ENCODE measurements around the gene METTL9. TPM values are rescaled to one million over a fixed set of nuclear protein-coding genes. Genes with fewer than 3 reads are reported as not detected.
"Not testable (repeated sequence)": the region's sequence is repeated elsewhere in the genome, so short reads cannot be mapped to it uniquely, and the experiment has no call there.

Gene METTL9
- total RNA-seq, 4 donors from 2014 or later = 128 to 162 (median 140) TPM

DNA sequence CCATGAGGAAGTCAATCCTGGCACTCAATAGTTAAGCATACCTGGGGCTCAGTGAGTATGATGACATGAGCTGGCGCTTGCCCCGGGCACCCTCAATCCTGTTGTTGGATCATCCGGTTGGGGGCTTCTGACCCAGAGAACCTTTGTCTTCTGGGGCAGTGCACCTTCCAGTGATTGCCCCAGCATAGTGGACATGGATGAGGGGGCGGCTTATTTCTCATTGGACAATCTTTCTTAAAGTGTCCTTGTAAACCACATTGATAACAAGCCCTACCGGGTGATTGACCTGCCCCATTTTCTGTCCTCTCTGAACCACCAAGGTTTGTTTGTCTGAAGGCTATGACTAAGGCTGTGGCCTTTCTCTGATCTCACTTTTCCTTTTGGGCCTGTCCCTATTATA, 34.8 kb downstream of the METTL9 start:
- no peak for DNase-seq (ENCODE audit: low spot score in 2 of 2)
- intact Hi-C loops (cut with DNase I; ENCODE audit: low total_unique reads) = no loop called here
- no peak overlapping the region for H3K4me3 ChIP-seq (ENCODE audit: low read depth, poor library complexity, severe bottlenecking)
- TF ChIP-seq POLR2A (IDR thresholded peaks at IDR 0.05) = no peak
- TF ChIP-seq, protein P1, sequence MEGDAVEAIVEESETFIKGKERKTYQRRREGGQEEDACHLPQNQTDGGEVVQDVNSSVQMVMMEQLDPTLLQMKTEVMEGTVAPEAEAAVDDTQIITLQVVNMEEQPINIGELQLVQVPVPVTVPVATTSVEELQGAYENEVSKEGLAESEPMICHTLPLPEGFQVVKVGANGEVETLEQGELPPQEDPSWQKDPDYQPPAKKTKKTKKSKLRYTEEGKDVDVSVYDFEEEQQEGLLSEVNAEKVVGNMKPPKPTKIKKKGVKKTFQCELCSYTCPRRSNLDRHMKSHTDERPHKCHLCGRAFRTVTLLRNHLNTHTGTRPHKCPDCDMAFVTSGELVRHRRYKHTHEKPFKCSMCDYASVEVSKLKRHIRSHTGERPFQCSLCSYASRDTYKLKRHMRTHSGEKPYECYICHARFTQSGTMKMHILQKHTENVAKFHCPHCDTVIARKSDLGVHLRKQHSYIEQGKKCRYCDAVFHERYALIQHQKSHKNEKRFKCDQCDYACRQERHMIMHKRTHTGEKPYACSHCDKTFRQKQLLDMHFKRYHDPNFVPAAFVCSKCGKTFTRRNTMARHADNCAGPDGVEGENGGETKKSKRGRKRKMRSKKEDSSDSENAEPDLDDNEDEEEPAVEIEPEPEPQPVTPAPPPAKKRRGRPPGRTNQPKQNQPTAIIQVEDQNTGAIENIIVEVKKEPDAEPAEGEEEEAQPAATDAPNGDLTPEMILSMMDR (IDR thresholded peaks at IDR 0.05) = no peak
- 86 to 90% methylated on average over 5 of the region's 5 CpGs for WGBS, 2 donors

DNA sequence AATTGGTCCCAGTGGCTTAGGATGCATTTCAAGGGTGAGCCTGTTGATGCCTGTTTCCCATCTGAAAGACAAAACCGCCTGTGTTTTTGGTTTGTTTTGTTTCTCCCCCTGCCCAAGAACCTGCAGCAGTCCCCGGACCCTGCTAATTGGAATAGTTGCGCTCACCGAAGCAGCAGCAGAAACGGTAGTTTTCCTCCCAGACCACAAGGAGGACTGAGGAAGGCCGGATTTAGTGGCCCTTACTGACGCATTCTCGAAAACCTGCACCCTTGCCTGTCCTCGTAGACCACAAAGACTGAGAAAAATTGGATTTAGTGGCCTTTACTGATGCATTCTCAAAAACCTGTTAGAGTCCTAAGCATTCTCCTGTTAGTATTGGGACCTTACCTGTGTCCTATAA, 36.3 kb downstream of the METTL9 start:
- WGBS, 2 donors = 93 to 99% methylated on average over 9 of the region's 9 CpGs
- DNase-seq (ENCODE audit: low spot score in 2 of 2); H3K4me3 ChIP-seq (ENCODE audit: low read depth, poor library complexity, severe bottlenecking); intact Hi-C loops (cut with DNase I; ENCODE audit: low total_unique reads): not testable (repeated sequence)

DNA sequence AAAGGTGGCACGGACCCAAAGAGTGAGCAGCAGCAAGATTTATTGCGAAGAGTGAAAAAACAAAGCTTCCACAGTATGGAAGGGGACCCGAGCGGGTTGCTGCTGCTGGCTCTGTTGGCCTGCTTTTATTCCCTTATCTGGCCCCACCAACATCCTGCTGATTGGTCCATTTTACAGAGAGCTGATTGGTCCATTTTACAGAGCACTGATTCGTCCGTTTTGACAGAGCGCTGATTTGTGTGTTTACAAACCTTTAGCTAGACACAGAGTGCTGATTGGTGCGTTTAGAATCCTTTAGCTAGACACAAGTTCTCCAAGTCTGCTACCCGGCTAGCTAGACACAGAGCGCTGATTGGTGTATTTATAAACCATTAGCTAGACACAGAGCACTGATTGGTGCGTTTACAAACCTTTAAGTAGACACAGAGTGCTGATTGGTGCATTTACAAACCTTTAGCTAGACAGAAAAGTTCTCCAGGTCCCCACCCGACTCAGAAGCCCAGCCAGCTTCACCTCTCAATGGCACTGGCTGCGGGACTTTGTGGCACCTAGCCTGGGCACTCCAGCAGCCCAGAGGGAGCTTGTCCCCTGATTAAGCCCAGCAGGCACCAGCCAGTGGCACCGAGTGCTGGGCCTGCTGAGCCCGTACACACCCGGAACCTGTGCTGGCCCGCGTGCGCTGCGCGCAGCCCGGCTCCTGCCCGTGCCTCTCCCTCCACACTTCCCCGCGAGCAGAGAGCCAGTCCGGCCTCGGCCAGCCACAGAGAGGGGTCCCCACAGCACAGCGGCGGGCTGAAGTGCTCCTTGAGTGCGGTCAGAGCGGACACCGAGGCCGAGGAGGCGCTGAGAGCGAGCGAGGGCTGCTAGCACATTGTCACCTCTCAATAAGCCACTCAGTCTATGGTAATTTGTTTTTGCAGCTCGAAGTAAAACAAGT, 37.9 kb downstream of the METTL9 start:
- intact Hi-C loops (cut with DNase I; ENCODE audit: low total_unique reads) = no loop called here
- no peak for DNase-seq (ENCODE audit: low spot score in 2 of 2)
- no peak overlapping the region for H3K4me3 ChIP-seq (ENCODE audit: low read depth, poor library complexity, severe bottlenecking)
- no peak for TF ChIP-seq POLR2A (IDR thresholded peaks at IDR 0.05)
- TF ChIP-seq, protein P1 (IDR thresholded peaks at IDR 0.05) = no peak
- WGBS, 2 donors = 94 to 95% methylated on average over 36 to 37 of the region's 37 CpGs

DNA sequence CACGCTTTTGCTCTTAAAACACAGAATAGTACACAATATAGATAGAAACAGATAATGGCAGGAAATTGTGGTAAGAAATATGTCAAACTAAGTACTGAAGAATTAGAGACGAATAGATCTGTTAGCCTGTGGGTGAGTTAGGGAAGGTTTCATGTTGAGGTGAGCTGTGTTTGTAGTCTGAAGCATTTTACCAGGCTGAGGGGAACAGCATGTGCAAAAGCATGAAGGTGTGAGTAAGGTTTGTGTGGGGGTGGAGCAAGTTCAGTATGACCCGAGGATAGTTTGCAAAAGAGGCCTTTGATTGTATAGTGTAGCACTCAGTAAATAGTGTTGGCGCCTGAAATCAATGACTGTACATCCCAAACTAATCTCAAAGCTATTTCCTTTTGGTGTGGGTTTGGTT, 39.2 kb downstream of the METTL9 start:
- H3K4me3 ChIP-seq (ENCODE audit: low read depth, poor library complexity, severe bottlenecking) = no peak overlapping the region
- intact Hi-C loops (cut with DNase I; ENCODE audit: low total_unique reads) = no loop called here
- TF ChIP-seq, protein P1 (IDR thresholded peaks at IDR 0.05) = no peak
- no peak for TF ChIP-seq POLR2A (IDR thresholded peaks at IDR 0.05)
- 57 to 60% methylated on average over 4 of the region's 4 CpGs for WGBS, 2 donors
- DNase-seq (ENCODE audit: low spot score in 2 of 2) = no peak

DNA sequence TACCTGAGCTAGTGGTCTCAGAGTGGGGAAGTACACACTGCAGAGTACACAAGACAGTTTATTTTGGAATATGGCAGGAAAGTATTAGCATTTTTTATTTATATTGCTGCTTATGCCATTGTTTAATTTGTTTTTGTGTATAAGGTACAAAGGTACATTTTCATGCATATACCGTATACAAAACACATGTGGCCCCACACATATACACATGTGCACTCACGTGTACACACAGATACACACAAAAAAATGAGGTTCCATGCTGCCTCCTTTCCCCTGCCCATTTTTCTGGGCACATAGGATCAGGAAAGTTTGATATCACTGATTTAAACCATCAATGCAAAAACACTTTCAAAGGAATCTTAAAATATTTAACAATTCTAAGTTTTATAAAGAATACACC, 40.1 kb downstream of the METTL9 start:
- TF ChIP-seq POLR2A (IDR thresholded peaks at IDR 0.05) = no peak
- TF ChIP-seq, protein P1 (IDR thresholded peaks at IDR 0.05) = no peak
- 86 to 88% methylated on average over 2 of the region's 2 CpGs for WGBS, 2 donors
- no peak overlapping the region for H3K4me3 ChIP-seq (ENCODE audit: low read depth, poor library complexity, severe bottlenecking)
- intact Hi-C loops (cut with DNase I; ENCODE audit: low total_unique reads) = no loop called here
- DNase-seq (ENCODE audit: low spot score in 2 of 2) = no peak

DNA sequence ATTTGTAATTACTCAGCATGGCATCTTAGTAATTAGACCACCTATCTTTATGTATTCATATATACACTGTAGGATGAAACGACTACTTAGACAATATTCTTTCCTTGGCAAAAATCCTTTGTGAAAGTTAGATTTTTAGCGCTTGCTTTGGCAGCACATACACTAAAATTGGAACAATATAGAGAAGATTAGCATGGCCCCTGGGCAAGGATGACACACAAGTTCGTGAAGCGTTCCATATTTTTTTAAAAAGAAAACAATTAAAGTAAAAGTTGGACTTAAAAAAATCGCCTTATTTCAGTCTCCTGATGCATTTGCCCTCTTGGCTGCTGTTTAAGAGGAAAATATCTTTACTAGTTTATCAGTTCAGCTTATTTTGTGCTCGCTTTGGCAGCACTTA, 42.5 kb downstream of the METTL9 start:
- WGBS, 2 donors = 42 to 44% methylated on average over 6 of the region's 6 CpGs
- intact Hi-C loops (cut with DNase I; ENCODE audit: low total_unique reads) = loop anchor here (5.0 kb wide), 1 partner anchor 60 kb away; no protein-coding TSS in a partner anchor
- TF ChIP-seq POLR2A (IDR thresholded peaks at IDR 0.05) = no peak
- TF ChIP-seq, protein P1 (IDR thresholded peaks at IDR 0.05) = no peak
- no peak for DNase-seq (ENCODE audit: low spot score in 2 of 2)
- no peak overlapping the region for H3K4me3 ChIP-seq (ENCODE audit: low read depth, poor library complexity, severe bottlenecking)
